GM19240 (cell line): ENCODE results near the gene SHC2.
A peak's percentile ranks its signal among the peaks of the same experiment; 100 is the strongest.
"Not testable (repeated sequence)": the region's sequence is repeated elsewhere in the genome, so short reads cannot be mapped to it uniquely, and the experiment has no call there.

Experiments
- DNase-seq: peaks from one replicate; pipeline ENCODE4 v3.0.0; 2011; ENCODE audit warnings: low spot score; ENCODE audit not compliant: insufficient read length

The SHC2 gene

GRCh38 chr19:492091-492531 is 31.3 kb upstream of the SHC2 start:
- no peak for DNase-seq

- DNase-seq = no peak
Measured at GRCh38 chr19:491146-491741, 30.4 kb upstream of the SHC2 start.

GRCh38 chr19:489418-490196 is 28.8 kb upstream of the SHC2 start:
- no peak for DNase-seq

- DNase-seq = peak; percentile 92
Measured at GRCh38 chr19:488505-489417, 27.9 kb upstream of the SHC2 start.

- DNase-seq = no peak
Measured at GRCh38 chr19:485583-486236, 24.9 kb upstream of the SHC2 start.

GRCh38 chr19:485077-485476 is 24.2 kb upstream of the SHC2 start:
- DNase-seq = no peak

- DNase-seq = no peak
Measured at GRCh38 chr19:484494-484893, 23.7 kb upstream of the SHC2 start.

- DNase-seq = no peak
Measured at GRCh38 chr19:483332-484072, 22.7 kb upstream of the SHC2 start.

GRCh38 chr19:482186-483041 is 21.6 kb upstream of the SHC2 start:
- DNase-seq = no peak

GRCh38 chr19:481100-481499 is 20.3 kb upstream of the SHC2 start:
- DNase-seq = not testable (repeated sequence)

GRCh38 chr19:480016-480855 is 19.4 kb upstream of the SHC2 start:
- DNase-seq = no peak

GRCh38 chr19:478976-479375 is 18.1 kb upstream of the SHC2 start:
- no peak for DNase-seq

- DNase-seq = no peak
Measured at GRCh38 chr19:478236-478903, 17.5 kb upstream of the SHC2 start.

- DNase-seq = no peak
Measured at GRCh38 chr19:475360-475759, 14.5 kb upstream of the SHC2 start.

- DNase-seq = no peak
Measured at GRCh38 chr19:474126-475078, 13.6 kb upstream of the SHC2 start.

- no peak for DNase-seq
Measured at GRCh38 chr19:472005-472858, 11.4 kb upstream of the SHC2 start.
